Spleen (tissue), 7 donors: ENCODE results near the gene STRADB.

Experiments used
- POLR2AphosphoS5 ChIP-seq, 3 donors: sonication (generic); formaldehyde crosslinking; IDR thresholded peaks; one replicate each; pipeline ENCODE4 v1.5.1; 2017; ENCODE audit warnings: antibody characterized with exemption in 3 of 3
- TF ChIP-seq, protein P1 (sequence below), 11 experiments: fragments of 200-600 bp in 7 of 11; fragments of 450-650 bp in 4 of 11; sonication (generic) in 4 of 11; IDR thresholded peaks in 8 of 11; conservative IDR thresholded peaks in 3 of 11; 1 replicate in 7 of 11; 2 replicates in 4 of 11; pipeline versions ENCODE4 v1.4.0 to v1.8.0; 2016 to 2021; ENCODE audit warnings: antibody characterized with exemption in 11 of 11, inconsistent platforms in 4 of 11, mild to moderate bottlenecking in 1 of 11
- donor health status: DM: no; HTN: no; CAD: no; lungs with moderate emphysema.
- donor health status: DM: no; HTN: no; CAD: no.
- donor health status: DM: no; HTN: no; CAD: no.

DNA sequence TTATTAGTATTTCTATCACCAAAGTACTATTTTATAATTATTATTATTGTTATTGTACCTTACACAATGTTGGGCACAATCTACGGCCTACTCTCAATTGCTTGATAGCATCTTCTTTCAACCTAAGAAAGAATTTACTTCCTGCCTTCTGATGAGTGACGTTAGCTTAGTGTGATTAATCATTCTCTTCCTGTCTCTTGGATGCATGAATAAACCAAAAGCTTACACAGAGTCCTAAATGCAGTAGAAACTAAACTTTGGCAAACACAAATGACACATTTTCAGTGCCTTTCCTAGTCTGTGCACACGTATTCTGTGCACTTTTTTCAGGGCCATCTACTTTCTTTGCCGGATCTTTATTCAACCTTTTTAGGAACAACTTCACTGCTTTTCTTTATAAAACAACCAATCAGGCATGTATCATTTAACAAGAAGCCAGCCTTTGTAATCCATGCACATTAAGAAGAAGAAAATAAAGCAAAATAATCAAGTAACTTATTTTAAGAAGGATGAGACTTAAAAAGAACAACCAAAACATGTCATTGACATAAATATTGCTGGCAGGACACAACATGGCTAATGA, 19.4 kb upstream of the STRADB start:
- TF ChIP-seq, protein P1, sequence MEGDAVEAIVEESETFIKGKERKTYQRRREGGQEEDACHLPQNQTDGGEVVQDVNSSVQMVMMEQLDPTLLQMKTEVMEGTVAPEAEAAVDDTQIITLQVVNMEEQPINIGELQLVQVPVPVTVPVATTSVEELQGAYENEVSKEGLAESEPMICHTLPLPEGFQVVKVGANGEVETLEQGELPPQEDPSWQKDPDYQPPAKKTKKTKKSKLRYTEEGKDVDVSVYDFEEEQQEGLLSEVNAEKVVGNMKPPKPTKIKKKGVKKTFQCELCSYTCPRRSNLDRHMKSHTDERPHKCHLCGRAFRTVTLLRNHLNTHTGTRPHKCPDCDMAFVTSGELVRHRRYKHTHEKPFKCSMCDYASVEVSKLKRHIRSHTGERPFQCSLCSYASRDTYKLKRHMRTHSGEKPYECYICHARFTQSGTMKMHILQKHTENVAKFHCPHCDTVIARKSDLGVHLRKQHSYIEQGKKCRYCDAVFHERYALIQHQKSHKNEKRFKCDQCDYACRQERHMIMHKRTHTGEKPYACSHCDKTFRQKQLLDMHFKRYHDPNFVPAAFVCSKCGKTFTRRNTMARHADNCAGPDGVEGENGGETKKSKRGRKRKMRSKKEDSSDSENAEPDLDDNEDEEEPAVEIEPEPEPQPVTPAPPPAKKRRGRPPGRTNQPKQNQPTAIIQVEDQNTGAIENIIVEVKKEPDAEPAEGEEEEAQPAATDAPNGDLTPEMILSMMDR (IDR thresholded peaks at IDR 0.05 in 8 of 11, conservative IDR thresholded peaks at IDR 0.05 in 3 of 11), result no peak
- no peak for TF ChIP-seq POLR2AphosphoS5 (IDR thresholded peaks at IDR 0.05)
